ENCODE measurements around the gene TSPAN32.
"Not testable (repeated sequence)": the region's sequence is repeated elsewhere in the genome, so short reads cannot be mapped to it uniquely, and the experiment has no call there.

Gene TSPAN32

DNA sequence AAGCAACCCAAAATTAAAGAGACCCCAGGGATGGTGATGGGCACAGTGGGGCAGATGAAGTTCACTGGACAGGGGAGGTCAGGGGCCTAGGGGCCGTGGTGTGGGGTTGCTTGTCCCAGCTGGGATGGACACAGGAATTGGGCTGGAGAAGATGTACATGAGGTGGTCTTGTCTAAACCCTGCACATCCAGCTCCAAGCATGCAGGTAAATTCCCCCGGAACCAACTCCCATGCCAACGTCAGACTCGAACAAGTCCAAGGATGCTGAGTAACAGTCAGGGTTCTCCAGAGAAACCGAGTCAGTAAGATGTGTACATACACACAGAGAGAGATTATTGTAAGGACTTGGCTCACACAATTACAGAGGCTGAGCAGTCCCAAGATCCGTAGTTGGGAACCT, 28.9 kb downstream of the TSPAN32 start:
- Histone ChIP-seq H3K9me3 (ENCODE audit: control insufficient read depth, insufficient read depth, low read depth, low read length) (no peaks in the 10 kb centered on the region), H3K4me1 (ENCODE audit: control insufficient read depth, insufficient read depth, low read length) (no peaks in the 10 kb centered on the region), H3K36me3 (ENCODE audit: control insufficient read depth in 2 of 2, insufficient read depth in 1 of 2, low read length in 2 of 2) (no peaks in the 10 kb centered on the region), H3K4me3 (ENCODE audit: low read depth, low read length) (no peak overlapping the region), H3K27ac (ENCODE audit: extremely low read depth, low read depth, low read length) (no peak overlapping the region)
- TF ChIP-seq MYNN (tag by site-specific recombination; IDR thresholded peaks at IDR 0.05; ENCODE audit: borderline replicate concordance), result no peak
- no peak for TF ChIP-seq IKZF3 (tag by site-specific recombination; IDR thresholded peaks at IDR 0.05)
- no peak for TF ChIP-seq ZNF23 (tag by site-specific recombination; IDR thresholded peaks at IDR 0.05; ENCODE audit: borderline replicate concordance)
- TF ChIP-seq ZNF768 (tag by site-specific recombination; IDR thresholded peaks at IDR 0.05), result no peak
- no peak for TF ChIP-seq SP3 (tag by site-specific recombination; IDR thresholded peaks at IDR 0.05)
- TF ChIP-seq ZNF830 (tag by site-specific recombination; IDR thresholded peaks at IDR 0.05; ENCODE audit: low read depth), result no peak
- TF ChIP-seq ZNF623 (tag by site-specific recombination; IDR thresholded peaks at IDR 0.05), result no peak
- no peak for TF ChIP-seq HIC1 (tag by site-specific recombination; IDR thresholded peaks at IDR 0.05)
- CTCF ChIA-PET, result interaction anchor here (0.6 kb wide), 1 partner anchor 88 kb away, joined by 3 read pairs; no protein-coding TSS in a partner anchor
- POLR2A ChIA-PET, result no interaction called here

DNA sequence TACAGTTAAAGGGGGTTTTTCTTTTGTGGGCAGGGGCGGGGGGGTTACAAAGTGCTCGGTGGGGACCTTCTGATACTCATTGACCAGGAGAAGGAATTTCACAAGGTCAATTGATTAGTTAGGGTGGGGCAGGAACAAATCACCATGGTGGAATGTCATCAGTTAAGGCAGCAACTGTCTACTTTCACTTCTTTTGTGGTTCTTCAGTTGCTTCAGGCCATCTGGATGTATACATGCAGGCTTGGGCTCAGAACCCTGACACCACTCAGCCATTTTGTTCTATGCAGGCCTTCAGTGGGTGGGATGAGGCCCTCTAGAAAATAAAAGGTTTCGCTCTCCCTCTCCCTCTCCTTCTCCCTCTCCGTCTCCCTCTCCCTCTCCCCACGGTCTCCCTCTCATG, 29.6 kb downstream of the TSPAN32 start:
- no peaks in the 10 kb centered on the region for H3K9me3 ChIP-seq (ENCODE audit: control insufficient read depth, insufficient read depth, low read depth, low read length)
- no peak overlapping the region for H3K4me3 ChIP-seq (ENCODE audit: low read depth, low read length)
- ChIA-PET CTCF (no interaction called here), POLR2A (no interaction called here)
- no peaks in the 10 kb centered on the region for H3K4me1 ChIP-seq (ENCODE audit: control insufficient read depth, insufficient read depth, low read length)
- H3K27ac ChIP-seq (ENCODE audit: extremely low read depth, low read depth, low read length), result no peak overlapping the region
- H3K36me3 ChIP-seq (ENCODE audit: control insufficient read depth in 2 of 2, insufficient read depth in 1 of 2, low read length in 2 of 2), result no peaks in the 10 kb centered on the region
- no peak for TF ChIP-seq PRDM1 (tag by site-specific recombination; IDR thresholded peaks at IDR 0.05)
- no peak for TF ChIP-seq ZNF645 (tag by site-specific recombination; IDR thresholded peaks at IDR 0.05)
- TF ChIP-seq TRIM28 (IDR thresholded peaks at IDR 0.05; ENCODE audit: borderline replicate concordance, low read length), result peak; percentile 50; the same call in 1 of the 2 replicates
- TF ChIP-seq, protein P1, sequence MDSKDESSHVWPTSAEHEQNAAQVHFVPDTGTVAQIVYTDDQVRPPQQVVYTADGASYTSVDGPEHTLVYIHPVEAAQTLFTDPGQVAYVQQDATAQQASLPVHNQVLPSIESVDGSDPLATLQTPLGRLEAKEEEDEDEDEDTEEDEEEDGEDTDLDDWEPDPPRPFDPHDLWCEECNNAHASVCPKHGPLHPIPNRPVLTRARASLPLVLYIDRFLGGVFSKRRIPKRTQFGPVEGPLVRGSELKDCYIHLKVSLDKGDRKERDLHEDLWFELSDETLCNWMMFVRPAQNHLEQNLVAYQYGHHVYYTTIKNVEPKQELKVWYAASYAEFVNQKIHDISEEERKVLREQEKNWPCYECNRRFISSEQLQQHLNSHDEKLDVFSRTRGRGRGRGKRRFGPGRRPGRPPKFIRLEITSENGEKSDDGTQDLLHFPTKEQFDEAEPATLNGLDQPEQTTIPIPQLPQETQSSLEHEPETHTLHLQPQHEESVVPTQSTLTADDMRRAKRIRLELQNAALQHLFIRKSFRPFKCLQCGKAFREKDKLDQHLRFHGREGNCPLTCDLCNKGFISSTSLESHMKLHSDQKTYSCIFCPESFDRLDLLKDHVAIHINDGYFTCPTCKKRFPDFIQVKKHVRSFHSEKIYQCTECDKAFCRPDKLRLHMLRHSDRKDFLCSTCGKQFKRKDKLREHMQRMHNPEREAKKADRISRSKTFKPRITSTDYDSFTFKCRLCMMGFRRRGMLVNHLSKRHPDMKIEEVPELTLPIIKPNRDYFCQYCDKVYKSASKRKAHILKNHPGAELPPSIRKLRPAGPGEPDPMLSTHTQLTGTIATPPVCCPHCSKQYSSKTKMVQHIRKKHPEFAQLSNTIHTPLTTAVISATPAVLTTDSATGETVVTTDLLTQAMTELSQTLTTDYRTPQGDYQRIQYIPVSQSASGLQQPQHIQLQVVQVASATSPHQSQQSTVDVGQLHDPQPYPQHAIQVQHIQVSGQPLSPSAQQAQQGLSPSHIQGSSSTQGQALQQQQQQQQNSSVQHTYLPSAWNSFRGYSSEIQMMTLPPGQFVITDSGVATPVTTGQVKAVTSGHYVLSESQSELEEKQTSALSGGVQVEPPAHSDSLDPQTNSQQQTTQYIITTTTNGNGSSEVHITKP (tag by site-specific recombination; IDR thresholded peaks at IDR 0.05), result no peak
- TF ChIP-seq, protein P2, sequence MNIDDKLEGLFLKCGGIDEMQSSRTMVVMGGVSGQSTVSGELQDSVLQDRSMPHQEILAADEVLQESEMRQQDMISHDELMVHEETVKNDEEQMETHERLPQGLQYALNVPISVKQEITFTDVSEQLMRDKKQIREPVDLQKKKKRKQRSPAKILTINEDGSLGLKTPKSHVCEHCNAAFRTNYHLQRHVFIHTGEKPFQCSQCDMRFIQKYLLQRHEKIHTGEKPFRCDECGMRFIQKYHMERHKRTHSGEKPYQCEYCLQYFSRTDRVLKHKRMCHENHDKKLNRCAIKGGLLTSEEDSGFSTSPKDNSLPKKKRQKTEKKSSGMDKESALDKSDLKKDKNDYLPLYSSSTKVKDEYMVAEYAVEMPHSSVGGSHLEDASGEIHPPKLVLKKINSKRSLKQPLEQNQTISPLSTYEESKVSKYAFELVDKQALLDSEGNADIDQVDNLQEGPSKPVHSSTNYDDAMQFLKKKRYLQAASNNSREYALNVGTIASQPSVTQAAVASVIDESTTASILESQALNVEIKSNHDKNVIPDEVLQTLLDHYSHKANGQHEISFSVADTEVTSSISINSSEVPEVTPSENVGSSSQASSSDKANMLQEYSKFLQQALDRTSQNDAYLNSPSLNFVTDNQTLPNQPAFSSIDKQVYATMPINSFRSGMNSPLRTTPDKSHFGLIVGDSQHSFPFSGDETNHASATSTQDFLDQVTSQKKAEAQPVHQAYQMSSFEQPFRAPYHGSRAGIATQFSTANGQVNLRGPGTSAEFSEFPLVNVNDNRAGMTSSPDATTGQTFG (tag by site-specific recombination; IDR thresholded peaks at IDR 0.05; ENCODE audit: borderline replicate concordance), result no peak

DNA sequence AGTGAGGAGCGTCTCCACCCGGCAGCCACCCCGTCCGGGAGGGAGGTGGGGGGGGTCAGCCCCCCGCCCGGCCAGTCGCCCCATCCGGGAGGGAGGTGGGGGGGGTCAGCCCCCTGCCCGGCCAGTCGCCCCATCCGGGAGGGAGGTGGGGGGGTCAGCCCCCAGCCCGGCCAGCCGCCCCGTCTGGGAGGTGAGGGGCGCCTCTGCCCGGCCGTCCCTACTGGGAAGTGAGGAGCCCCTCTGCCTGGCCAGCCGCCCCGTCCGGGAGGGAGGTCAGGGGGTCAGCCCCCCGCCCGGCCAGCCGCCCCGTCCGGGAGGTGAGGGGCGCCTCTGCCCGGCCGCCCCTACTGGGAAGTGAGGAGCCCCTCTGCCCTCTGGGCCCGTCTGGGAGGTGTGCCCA, 30.8 kb downstream of the TSPAN32 start:
- H3K4me3 ChIP-seq (ENCODE audit: low read depth, low read length); H3K4me1 ChIP-seq (ENCODE audit: control insufficient read depth, insufficient read depth, low read length); H3K36me3 ChIP-seq (ENCODE audit: control insufficient read depth in 2 of 2, insufficient read depth in 1 of 2, low read length in 2 of 2); H3K27ac ChIP-seq (ENCODE audit: extremely low read depth, low read depth, low read length); H3K9me3 ChIP-seq (ENCODE audit: control insufficient read depth, insufficient read depth, low read depth, low read length); POLR2A ChIA-PET; CTCF ChIA-PET: not testable (repeated sequence)

DNA sequence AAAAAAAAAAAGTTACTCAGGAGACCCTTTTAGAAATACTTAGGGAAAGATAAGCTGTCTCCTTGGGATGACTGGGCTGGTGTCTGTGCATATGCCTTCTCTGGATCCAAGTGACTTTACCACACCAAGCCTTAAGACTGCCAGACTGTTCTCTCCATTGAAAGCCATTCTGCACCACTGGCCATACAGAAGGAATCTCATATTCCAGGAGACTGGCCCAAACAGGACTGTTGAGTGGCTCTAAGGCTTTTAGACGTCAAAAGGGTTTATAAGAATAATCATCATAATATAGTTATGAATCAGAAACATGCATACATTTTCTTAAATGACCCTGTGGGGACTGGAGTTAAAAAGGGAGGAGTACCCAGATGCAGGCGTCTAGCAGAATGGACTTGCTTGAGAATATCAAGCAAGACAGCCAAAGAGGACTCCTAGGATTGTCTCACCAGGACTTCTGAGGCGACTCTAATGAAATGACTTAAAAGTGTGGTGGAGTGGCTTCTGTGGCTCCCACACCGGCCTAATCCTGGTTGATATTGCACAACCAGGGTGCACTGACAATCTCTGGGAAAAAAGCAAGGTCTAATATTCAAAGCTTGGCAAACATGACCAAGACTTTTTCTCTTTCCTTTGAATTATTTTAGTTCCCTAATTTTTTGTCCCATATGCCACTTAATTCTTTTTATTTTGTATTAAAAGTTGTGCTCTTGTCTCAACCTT, 31.8 kb downstream of the TSPAN32 start:
- POLR2A ChIA-PET; H3K9me3 ChIP-seq (ENCODE audit: control insufficient read depth, insufficient read depth, low read depth, low read length); H3K4me1 ChIP-seq (ENCODE audit: control insufficient read depth, insufficient read depth, low read length); H3K36me3 ChIP-seq (ENCODE audit: control insufficient read depth in 2 of 2, insufficient read depth in 1 of 2, low read length in 2 of 2); CTCF ChIA-PET; H3K4me3 ChIP-seq (ENCODE audit: low read depth, low read length); H3K27ac ChIP-seq (ENCODE audit: extremely low read depth, low read depth, low read length): not testable (repeated sequence)

- H3K36me3 ChIP-seq (ENCODE audit: control insufficient read depth in 2 of 2, insufficient read depth in 1 of 2, low read length in 2 of 2); POLR2A ChIA-PET; H3K27ac ChIP-seq (ENCODE audit: extremely low read depth, low read depth, low read length); H3K4me3 ChIP-seq (ENCODE audit: low read depth, low read length); CTCF ChIA-PET; H3K9me3 ChIP-seq (ENCODE audit: control insufficient read depth, insufficient read depth, low read depth, low read length); H3K4me1 ChIP-seq (ENCODE audit: control insufficient read depth, insufficient read depth, low read length): not testable (repeated sequence)
Measured at GRCh38 chr11:2335286-2335685, 33.5 kb downstream of the TSPAN32 start.
